ENCODE measurements around the gene MEX3D.

MEX3D gene

DNA sequence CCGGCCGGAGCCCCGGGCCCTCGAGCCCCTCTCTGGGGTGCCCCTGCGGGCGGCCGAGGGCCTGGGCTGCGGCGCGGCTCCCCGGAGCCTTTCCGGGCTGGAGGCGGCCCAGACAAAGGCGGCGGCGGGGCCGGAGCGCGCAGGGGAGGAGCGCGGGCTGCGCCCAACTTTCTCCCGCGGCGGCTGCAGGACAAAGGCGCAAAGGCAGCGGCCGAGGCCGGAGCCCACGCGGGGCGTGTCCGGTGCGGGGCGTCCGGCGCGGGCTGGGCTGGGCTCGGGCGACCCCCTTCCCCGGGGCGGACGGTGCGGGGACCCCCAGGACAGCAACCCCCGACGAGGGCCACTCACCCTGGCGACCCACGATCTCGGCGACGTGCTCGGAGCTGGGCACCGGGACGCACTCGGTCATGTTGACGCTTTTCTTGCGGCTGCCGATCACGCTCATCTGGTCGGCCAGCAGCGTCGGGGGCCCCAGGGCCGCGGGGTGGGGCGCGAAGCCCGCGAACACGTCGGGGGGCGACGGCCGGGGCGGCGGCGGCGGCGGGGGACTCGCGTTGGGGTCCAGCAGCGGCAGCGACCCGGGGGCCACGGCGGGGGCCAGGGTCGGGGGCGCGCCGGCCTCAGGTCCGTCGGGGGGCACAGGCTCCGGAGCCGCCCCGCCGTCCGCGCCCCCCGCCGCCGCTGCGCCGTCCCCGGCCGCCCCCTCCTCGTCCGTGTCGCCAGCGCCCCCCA is 843 bp downstream of the MEX3D start:
- peak overlapping the region in 1 of 2 donors; percentile 76 for H3K4me3 ChIP-seq (ENCODE audit: low read depth in 1 of 2, low read length in 2 of 2)
- H3K9me3 ChIP-seq (ENCODE audit: control insufficient read depth in 1 of 2, low read length in 2 of 2), result no peaks in the 10 kb centered on the region
- no peak overlapping the region for H3K27ac ChIP-seq (ENCODE audit: low read length)
- peaks cover 0 to 13% of the 10 kb centered on the region in 2 donors for H3K4me1 ChIP-seq (ENCODE audit: control insufficient read depth in 1 of 2, insufficient read depth in 2 of 2, low read length in 2 of 2)
- no peaks in the 10 kb centered on the region for H3K27me3 ChIP-seq (ENCODE audit: low read depth, low read length)
- no peaks in the 10 kb centered on the region for H3K36me3 ChIP-seq (ENCODE audit: control insufficient read depth in 1 of 2, insufficient read depth in 2 of 2, low read length in 2 of 2)

DNA sequence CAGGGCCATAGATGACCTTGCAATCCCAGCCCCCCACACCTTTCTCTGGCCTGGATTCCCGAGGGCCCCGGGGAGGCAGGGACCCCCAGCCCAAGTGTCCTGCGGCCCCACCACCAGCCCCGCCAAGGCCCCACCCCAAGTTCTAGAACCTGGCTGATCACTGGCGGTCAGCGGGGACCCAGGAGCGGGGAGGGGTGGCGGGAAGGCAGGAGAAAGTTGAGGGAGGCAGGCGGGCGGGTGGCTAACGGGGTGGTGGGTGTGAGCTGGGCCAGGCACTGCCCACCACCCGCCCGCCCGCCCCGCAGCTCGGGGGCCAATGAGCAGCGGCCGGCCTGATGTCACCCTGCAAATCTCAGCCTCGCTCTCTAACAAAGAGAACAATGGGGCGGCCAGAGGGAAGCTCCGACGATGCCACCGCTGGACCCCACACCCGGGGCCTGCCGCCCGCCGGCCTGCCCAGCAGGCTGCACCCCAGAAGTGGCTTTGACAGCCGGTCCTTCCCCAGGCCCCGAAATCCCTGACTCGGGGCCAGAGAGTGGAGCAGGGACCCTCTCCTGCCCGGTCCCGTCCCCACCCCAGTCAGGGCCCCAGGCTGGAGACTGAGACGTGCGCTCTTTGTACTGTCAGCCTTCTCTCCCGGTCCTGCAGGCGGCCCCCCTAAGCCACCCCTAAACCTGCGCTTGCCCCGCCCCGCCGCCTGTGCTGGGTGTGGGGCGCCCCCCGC is 1.6 kb downstream of the MEX3D start:
- Histone ChIP-seq H3K4me1 (ENCODE audit: control insufficient read depth in 1 of 2, insufficient read depth in 2 of 2, low read length in 2 of 2) (peaks cover 0 to 13% of the 10 kb centered on the region in 2 donors), H3K27me3 (ENCODE audit: low read depth, low read length) (no peaks in the 10 kb centered on the region), H3K36me3 (ENCODE audit: control insufficient read depth in 1 of 2, insufficient read depth in 2 of 2, low read length in 2 of 2) (no peaks in the 10 kb centered on the region), H3K9me3 (ENCODE audit: control insufficient read depth in 1 of 2, low read length in 2 of 2) (no peaks in the 10 kb centered on the region), H3K27ac (ENCODE audit: low read length) (no peak overlapping the region), H3K4me3 (ENCODE audit: low read depth in 1 of 2, low read length in 2 of 2) (peak overlapping the region in 1 of 2 donors; percentile 76)

DNA sequence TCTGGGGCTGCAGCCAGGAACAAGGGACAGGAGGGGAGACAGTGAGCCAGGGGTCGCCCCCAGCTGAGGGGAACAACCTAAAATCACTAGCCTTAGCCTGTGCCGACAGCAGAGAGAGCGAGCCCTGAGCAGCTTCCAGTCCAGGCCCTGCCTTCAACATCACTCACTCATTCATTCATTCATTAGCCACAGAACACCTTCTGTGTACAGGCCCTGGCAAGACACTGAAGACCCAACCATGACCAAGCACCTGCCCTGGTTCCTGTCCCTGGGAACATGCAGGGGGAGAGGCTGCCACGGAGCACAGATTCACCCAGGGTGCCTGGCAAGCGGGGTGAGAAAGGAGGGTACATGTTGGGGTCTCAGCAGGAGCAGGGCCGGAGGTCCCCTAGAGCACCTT is 4.9 kb downstream of the MEX3D start:
- no peak overlapping the region for H3K4me3 ChIP-seq (ENCODE audit: low read depth in 1 of 2, low read length in 2 of 2)
- H3K9me3 ChIP-seq (ENCODE audit: control insufficient read depth in 1 of 2, low read length in 2 of 2), result no peaks in the 10 kb centered on the region
- H3K27ac ChIP-seq (ENCODE audit: low read length), result no peak overlapping the region
- no peaks in the 10 kb centered on the region for H3K27me3 ChIP-seq (ENCODE audit: low read depth, low read length)
- no peaks in the 10 kb centered on the region for H3K36me3 ChIP-seq (ENCODE audit: control insufficient read depth in 1 of 2, insufficient read depth in 2 of 2, low read length in 2 of 2)
- H3K4me1 ChIP-seq (ENCODE audit: control insufficient read depth in 1 of 2, insufficient read depth in 2 of 2, low read length in 2 of 2), result peaks cover 0 to 9% of the 10 kb centered on the region in 2 donors

DNA sequence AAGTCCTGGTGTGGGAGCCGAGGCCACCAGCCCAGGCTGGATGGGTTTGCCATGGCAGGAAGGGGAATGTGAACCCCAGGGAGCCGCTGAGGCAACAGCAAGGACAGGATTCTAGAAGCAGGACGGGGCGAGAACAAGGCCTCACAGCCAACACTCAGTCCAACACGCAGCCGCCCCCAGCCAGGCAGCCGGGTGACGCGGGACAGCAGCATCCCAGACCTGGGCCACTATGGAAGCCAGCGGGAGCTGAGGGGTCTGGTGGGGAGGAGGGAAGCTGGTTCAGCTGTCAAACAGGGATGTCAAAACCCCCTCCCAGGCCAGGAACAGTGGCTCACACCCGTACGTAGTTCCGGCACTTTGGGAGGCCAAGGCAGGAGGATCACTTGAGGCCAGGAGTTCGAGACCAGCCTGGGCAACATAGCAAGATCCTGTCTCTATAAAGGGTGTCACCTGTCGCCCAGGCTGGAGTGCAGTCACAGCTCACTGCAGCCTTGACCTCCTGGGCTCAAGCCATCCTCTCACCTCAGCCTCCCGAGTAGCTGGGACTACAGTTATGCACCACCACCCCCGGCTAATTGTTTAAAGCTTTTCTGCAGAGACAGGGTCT is 6.8 kb downstream of the MEX3D start:
- peaks cover 0 to 8% of the 10 kb centered on the region in 2 donors for H3K4me1 ChIP-seq (ENCODE audit: control insufficient read depth in 1 of 2, insufficient read depth in 2 of 2, low read length in 2 of 2)
- no peaks in the 10 kb centered on the region for H3K9me3 ChIP-seq (ENCODE audit: control insufficient read depth in 1 of 2, low read length in 2 of 2)
- no peaks in the 10 kb centered on the region for H3K27me3 ChIP-seq (ENCODE audit: low read depth, low read length)
- peaks cover 0 to 3% of the 10 kb centered on the region in 2 donors for H3K36me3 ChIP-seq (ENCODE audit: control insufficient read depth in 1 of 2, insufficient read depth in 2 of 2, low read length in 2 of 2)
- no peak overlapping the region for H3K4me3 ChIP-seq (ENCODE audit: low read depth in 1 of 2, low read length in 2 of 2)
- no peak overlapping the region for H3K27ac ChIP-seq (ENCODE audit: low read length)

DNA sequence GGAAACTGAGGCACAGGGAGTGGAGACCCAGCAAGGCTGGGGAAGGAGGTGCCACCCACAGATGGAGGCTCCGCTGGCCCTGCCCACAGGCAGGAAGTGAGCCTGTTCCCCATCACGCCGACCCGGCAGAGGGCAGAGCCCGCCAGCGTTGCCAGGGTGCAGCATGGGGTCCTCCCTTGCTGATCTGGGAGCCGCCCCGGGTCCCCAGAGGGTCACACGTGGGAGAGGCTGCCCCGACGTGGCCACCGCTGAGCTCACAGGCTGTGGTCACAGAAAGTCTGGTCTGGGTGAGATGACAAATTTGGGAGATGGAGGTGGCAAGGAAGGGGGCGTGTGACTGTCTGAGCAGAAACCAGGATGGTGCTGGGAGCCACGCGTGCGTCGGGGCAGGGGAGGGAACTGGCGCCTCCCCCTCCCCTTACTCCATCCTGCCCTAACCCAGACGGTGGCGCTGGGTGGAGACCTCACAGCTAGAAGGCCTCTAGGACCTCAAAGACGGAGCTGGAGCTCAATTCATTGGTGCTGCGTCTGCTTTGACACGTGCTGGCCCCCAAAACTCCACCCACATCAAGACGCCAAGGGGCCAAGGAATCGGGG is 7.7 kb downstream of the MEX3D start:
- no peaks in the 10 kb centered on the region for H3K4me1 ChIP-seq (ENCODE audit: control insufficient read depth in 1 of 2, insufficient read depth in 2 of 2, low read length in 2 of 2)
- no peaks in the 10 kb centered on the region for H3K27me3 ChIP-seq (ENCODE audit: low read depth, low read length)
- H3K27ac ChIP-seq (ENCODE audit: low read length), result no peak overlapping the region
- no peaks in the 10 kb centered on the region for H3K9me3 ChIP-seq (ENCODE audit: control insufficient read depth in 1 of 2, low read length in 2 of 2)
- H3K4me3 ChIP-seq (ENCODE audit: low read depth in 1 of 2, low read length in 2 of 2), result no peak overlapping the region
- H3K36me3 ChIP-seq (ENCODE audit: control insufficient read depth in 1 of 2, insufficient read depth in 2 of 2, low read length in 2 of 2), result peaks cover 0 to 5% of the 10 kb centered on the region in 2 donors

DNA sequence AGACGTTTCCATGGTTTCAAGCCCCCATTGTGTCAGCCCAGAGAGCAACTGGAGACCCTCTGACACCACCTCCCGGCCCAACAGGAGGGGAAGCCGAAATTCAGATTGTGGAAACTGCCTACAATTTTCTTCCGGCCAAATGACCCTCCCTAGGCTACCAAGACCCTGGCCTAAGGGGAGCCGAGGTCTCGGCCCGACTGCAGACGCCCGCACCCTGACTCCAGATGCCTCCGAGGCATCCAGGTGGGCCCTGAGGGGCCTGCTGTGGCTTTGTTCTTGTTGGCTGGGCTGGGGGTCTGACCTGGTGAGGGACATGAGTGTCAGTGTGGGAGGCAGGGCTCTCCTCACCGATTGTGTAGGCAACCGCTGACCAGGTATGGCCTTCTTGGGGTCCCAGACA is 9.6 kb downstream of the MEX3D start:
- Histone ChIP-seq H3K4me1 (ENCODE audit: control insufficient read depth in 1 of 2, insufficient read depth in 2 of 2, low read length in 2 of 2) (no peaks in the 10 kb centered on the region), H3K4me3 (ENCODE audit: low read depth in 1 of 2, low read length in 2 of 2) (no peak overlapping the region), H3K36me3 (ENCODE audit: control insufficient read depth in 1 of 2, insufficient read depth in 2 of 2, low read length in 2 of 2) (peaks cover 0 to 5% of the 10 kb centered on the region in 2 donors), H3K27ac (ENCODE audit: low read length) (no peak overlapping the region), H3K27me3 (ENCODE audit: low read depth, low read length) (no peaks in the 10 kb centered on the region), H3K9me3 (ENCODE audit: control insufficient read depth in 1 of 2, low read length in 2 of 2) (no peaks in the 10 kb centered on the region)

DNA sequence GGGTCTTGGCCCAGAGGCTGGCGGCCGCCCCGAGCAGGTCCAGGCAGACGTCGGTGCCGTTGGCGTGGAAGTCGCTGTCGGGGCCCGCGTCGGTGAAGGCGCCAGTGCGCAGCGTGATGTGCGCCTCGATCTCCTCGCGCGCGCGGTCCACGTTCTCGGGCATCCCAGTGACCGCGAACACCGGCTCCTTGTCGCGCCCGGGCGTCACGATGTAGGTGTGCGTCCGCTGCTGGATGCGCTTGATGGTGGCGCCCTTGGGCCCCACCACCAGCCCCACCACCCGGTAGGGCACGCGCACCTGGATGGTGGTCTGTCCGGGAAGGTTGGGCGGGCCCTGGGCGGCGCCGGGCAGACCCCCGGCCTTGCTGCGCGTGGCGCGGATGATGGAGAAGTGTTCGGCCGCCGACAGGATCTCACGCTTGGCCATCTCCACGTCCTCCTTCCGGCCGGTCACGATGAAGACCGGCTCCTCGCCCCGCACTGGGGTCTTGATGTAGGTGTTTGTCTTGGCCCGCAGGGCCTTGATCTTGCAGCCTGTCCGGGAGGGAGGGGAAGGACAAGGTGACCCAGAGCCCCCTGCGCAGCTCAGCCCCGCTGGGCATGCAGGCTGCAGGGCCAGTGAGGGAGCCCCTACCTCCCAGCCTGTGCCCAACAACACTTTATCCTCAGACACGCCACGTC is 11.6 kb downstream of the MEX3D start:
- peaks cover 0 to 5% of the 10 kb centered on the region in 2 donors for H3K36me3 ChIP-seq (ENCODE audit: control insufficient read depth in 1 of 2, insufficient read depth in 2 of 2, low read length in 2 of 2)
- H3K9me3 ChIP-seq (ENCODE audit: control insufficient read depth in 1 of 2, low read length in 2 of 2), result no peaks in the 10 kb centered on the region

DNA sequence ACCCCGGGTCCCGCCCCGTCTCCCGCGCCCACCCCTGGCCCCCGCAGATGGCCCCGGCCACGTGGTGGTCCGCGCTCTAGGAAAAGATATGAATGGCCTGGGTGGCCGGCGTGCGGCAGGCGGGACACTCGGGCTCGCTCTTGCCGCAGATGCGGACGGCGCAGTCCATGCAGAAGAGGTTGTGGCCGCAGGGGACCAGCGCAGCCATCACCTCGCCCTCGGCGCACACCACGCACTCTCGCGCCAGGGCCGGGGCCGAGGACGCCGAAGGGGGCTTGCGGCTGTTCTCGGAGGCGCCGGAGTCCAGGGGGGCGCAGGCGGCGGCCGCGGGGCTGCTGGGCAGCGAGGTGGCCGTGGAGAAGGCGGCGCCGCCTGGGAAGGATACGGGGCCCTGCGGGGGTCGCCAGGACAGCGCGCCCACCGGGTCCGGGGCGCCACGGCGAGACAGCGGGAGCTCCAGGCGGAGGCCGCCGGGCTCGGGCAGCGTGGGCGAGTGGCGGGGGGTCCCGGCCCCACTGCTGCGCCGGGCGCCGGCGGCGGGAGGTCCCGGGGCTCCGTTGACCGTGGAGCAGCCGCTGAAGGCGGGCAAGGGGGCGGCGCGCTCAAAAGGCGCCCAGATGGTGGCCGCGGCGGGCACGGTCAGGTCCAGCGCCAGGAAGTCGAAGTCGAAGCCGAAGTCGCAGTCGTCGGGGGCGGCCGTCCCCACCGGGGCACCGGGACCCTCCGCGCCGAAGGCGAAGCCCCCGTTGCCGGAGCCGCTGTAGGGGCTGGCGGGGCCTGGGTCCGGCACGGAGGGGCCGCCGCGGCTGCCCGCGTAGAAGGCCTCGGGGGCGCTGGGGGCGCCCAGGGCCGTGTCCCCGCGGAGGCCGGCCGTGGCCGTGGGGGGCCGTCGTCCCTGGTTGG is 12.4 kb downstream of the MEX3D start:
- Histone ChIP-seq H3K27ac (ENCODE audit: low read length) (no peak overlapping the region), H3K27me3 (ENCODE audit: low read depth, low read length) (no peaks in the 10 kb centered on the region), H3K9me3 (ENCODE audit: control insufficient read depth in 1 of 2, low read length in 2 of 2) (no peaks in the 10 kb centered on the region), H3K4me3 (ENCODE audit: low read depth in 1 of 2, low read length in 2 of 2) (no peak overlapping the region), H3K4me1 (ENCODE audit: control insufficient read depth in 1 of 2, insufficient read depth in 2 of 2, low read length in 2 of 2) (no peaks in the 10 kb centered on the region), H3K36me3 (ENCODE audit: control insufficient read depth in 1 of 2, insufficient read depth in 2 of 2, low read length in 2 of 2) (peaks cover 0 to 5% of the 10 kb centered on the region in 2 donors)

More for the DNA sequence above, 11.6 kb downstream of the MEX3D start:
- Histone ChIP-seq H3K4me1 (ENCODE audit: control insufficient read depth in 1 of 2, insufficient read depth in 2 of 2, low read length in 2 of 2) (no peaks in the 10 kb centered on the region), H3K4me3 (ENCODE audit: low read depth in 1 of 2, low read length in 2 of 2) (no peak overlapping the region), H3K27ac (ENCODE audit: low read length) (no peak overlapping the region), H3K27me3 (ENCODE audit: low read depth, low read length) (no peaks in the 10 kb centered on the region)

DNA sequence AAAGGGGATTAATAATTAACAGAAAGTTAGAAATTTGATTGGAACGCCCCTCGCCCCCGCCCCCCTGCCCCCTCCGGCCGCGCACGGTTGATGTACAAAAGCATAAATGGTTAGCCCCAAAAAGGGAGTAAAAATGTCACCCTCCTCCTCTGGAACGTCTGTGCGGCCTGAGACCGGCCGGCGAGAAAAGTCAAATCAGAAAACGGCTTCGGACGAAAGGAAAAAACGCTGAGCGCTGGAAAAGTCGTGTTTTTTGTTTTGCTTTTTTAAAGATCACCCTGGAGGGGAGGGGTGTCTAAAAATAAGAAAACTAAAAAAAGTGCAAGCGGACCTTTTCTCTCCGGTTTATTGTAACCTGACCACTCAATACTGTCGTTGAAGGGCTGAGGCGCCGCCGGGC is 13.2 kb downstream of the MEX3D start:
- Histone ChIP-seq H3K36me3 (ENCODE audit: control insufficient read depth in 1 of 2, insufficient read depth in 2 of 2, low read length in 2 of 2) (peaks cover 0 to 5% of the 10 kb centered on the region in 2 donors), H3K27ac (ENCODE audit: low read length) (no peak overlapping the region), H3K4me1 (ENCODE audit: control insufficient read depth in 1 of 2, insufficient read depth in 2 of 2, low read length in 2 of 2) (no peaks in the 10 kb centered on the region), H3K4me3 (ENCODE audit: low read depth in 1 of 2, low read length in 2 of 2) (no peak overlapping the region), H3K9me3 (ENCODE audit: control insufficient read depth in 1 of 2, low read length in 2 of 2) (no peaks in the 10 kb centered on the region), H3K27me3 (ENCODE audit: low read depth, low read length) (no peaks in the 10 kb centered on the region)

DNA sequence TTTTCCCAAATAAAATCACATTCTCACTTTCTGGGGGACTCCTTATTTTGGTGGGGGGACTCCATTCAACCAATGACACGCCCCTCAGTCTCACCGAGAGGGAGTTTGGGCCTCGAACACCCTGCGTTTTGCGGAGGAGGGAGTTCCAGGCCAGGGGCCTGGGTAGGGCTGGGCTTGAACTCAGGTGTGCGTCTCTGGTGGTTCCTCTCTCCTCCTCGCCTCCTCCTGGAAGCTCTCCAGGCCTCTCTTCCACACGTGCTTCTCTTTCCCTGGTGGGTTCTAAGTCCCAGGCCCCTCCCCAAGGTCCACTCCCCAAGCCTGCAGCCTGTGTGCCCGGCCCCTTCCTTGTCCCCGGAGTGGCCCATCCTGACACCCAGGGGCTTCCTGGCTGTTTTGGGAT is 14.7 kb downstream of the MEX3D start:
- Histone ChIP-seq H3K36me3 (ENCODE audit: control insufficient read depth in 1 of 2, insufficient read depth in 2 of 2, low read length in 2 of 2) (peaks cover 0 to 5% of the 10 kb centered on the region in 2 donors), H3K4me3 (ENCODE audit: low read depth in 1 of 2, low read length in 2 of 2) (no peak overlapping the region), H3K27me3 (ENCODE audit: low read depth, low read length) (no peaks in the 10 kb centered on the region)

More for the DNA sequence above, 14.7 kb downstream of the MEX3D start:
- no peaks in the 10 kb centered on the region for H3K4me1 ChIP-seq (ENCODE audit: control insufficient read depth in 1 of 2, insufficient read depth in 2 of 2, low read length in 2 of 2)
- no peaks in the 10 kb centered on the region for H3K9me3 ChIP-seq (ENCODE audit: control insufficient read depth in 1 of 2, low read length in 2 of 2)
- no peak overlapping the region for H3K27ac ChIP-seq (ENCODE audit: low read length)
